Osteoblast (primary cell): ENCODE results near the gene SPAG16. TPM values are rescaled to one million over a fixed set of nuclear protein-coding genes. Genes with fewer than 3 reads are reported as not detected.

Experiments used
- DNase-seq: peaks from one replicate; pipeline ENCODE4 v3.0.0; 2011; ENCODE audit warnings: low spot score, mixed read lengths; ENCODE audit not compliant: insufficient read length; ENCODE audit errors: missing footprints
- H2AFZ ChIP-seq: 2 replicates; pipeline ENCODE4 v1.6.0; 2011; ENCODE audit warnings: mild to moderate bottlenecking, low read length
- H3K27ac ChIP-seq: 2 replicates; pipeline ENCODE4 v1.5.1; 2011; ENCODE audit warnings: mild to moderate bottlenecking, low read depth, low read length, moderate library complexity
- H3K27me3 ChIP-seq: 2 replicates; pipeline ENCODE4 v1.6.0; 2012; ENCODE audit warnings: mild to moderate bottlenecking, control low read depth, inconsistent platforms, low read length, moderate library complexity; ENCODE audit not compliant: insufficient read depth
- H3K36me3 ChIP-seq: 2 replicates; pipeline ENCODE4 v1.5.1; 2011; ENCODE audit warnings: mild to moderate bottlenecking, low read length, control low read depth, moderate library complexity; ENCODE audit not compliant: insufficient read depth
- H3K4me1 ChIP-seq: 2 replicates; pipeline ENCODE4 v1.5.1; 2011; ENCODE audit warnings: mild to moderate bottlenecking, low read length, control low read depth, moderate library complexity; ENCODE audit not compliant: insufficient read depth
- H3K4me2 ChIP-seq: 2 replicates; pipeline ENCODE4 v1.6.0; 2011; ENCODE audit warnings: mild to moderate bottlenecking, low read length; ENCODE audit not compliant: insufficient read depth
- H3K4me3 ChIP-seq: fragments of 200-600 bp; sonication (generic); 3 replicates; pipeline ENCODE4 v1.5.1; 2012; ENCODE audit warnings: mild to moderate bottlenecking, low read length, inconsistent platforms; ENCODE audit not compliant: insufficient read depth
- H3K79me2 ChIP-seq: 2 replicates; pipeline ENCODE4 v1.6.0; 2012; ENCODE audit warnings: mild to moderate bottlenecking, low read length, control low read depth, inconsistent platforms; ENCODE audit not compliant: insufficient read depth
- H3K9me3 ChIP-seq: 2 replicates; pipeline ENCODE4 v1.5.1; 2011; ENCODE audit warnings: low read depth, low read length, control low read depth
- H4K20me1 ChIP-seq: 2 replicates; pipeline ENCODE4 v1.6.0; 2012; ENCODE audit warnings: mild to moderate bottlenecking, low read length, control low read depth; ENCODE audit not compliant: insufficient read depth
- CTCF ChIP-seq: IDR thresholded peaks from 2 replicates; pipeline ENCODE4 v1.5.1; 2011; ENCODE audit warnings: mild to moderate bottlenecking, low read depth, low read length, moderate library complexity; ENCODE audit errors: extremely low read depth
- total RNA-seq: library from RNA; depleted of rRNA; stranded (reverse); fragments of >200 nt; gene quantifications from 2 replicates; pipeline ENCODE4 v1.2.3, GENCODE V29; 2012

Gene SPAG16
- total RNA-seq, 1 donor = 47.8 TPM

DNA sequence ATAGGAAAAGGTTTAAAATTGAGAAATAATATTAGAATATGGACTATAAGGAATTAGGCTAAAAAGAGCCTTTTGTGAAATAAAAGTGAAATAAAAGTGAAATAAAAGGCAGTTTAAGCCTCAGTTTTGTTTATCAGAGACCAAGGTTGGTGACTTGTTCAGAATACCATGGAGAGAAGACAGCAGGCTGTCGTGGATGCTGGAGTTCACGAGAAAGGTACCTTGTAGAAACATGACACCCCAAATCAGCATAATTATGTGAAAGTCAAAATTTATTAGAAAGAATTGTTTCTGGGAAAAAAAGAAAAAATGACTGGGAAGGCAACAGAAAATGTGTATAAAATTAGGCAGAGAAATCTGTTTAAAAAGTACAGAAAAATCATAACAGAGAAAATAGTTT is 46.5 kb upstream of the SPAG16 start:
- no peak for DNase-seq
- Histone ChIP-seq H3K4me3 (no peak overlapping the region), H3K79me2 (no peaks in the 10 kb centered on the region), H3K36me3 (no peaks in the 10 kb centered on the region), H3K27me3 (no peaks in the 10 kb centered on the region), H3K27ac (peak overlapping the region; percentile 75), H3K9me3 (no peaks in the 10 kb centered on the region), H4K20me1 (no peaks in the 10 kb centered on the region), H3K4me1 (peaks cover 39% of the 10 kb centered on the region), H3K4me2 (peak overlapping the region; percentile 76), H2AFZ (peak overlapping the region; percentile 9)
- TF ChIP-seq CTCF = no peak

DNA sequence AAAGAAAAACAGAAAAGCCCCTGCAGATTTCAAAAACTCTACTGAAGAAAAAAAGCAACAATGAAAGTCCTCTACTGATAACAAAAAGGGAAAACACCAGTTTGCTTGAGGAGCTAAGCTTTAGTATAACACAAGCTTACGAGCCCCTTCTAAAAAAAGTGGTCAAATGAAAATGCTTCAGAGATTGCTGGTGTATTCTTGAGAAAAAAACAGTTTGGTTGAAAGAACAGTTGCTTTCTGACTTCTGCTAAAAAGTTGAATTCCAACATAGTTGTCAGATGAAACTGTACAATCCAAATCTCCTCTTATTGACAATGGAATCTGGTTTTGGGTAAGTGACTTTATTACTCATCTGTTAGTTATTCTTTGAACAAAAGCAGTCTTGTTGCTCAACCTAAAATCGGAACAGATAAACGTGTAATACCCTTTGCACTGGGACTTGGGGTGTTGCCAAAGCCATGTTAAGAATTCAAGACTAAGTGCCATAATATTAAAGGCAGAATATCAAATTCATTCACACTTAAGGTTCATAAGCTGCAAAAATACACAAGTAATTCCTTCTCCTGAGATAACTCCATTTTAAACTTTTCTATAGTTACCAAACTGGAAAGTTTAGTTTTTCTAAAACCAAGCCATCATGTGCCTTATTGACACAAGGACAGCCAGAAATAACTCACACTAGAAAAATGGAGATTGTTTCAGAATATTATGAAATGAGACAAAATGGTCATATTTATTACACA is 45.3 kb upstream of the SPAG16 start:
- Histone ChIP-seq H2AFZ (peak overlapping the region; percentile 44), H3K4me3 (peak overlapping the region; percentile 47), H3K27me3 (no peaks in the 10 kb centered on the region), H3K79me2 (no peaks in the 10 kb centered on the region), H3K4me1 (peaks cover 33% of the 10 kb centered on the region), H3K27ac (peak overlapping the region; percentile 75), H3K9me3 (no peaks in the 10 kb centered on the region), H3K36me3 (no peaks in the 10 kb centered on the region), H3K4me2 (peak overlapping the region; percentile 76), H4K20me1 (no peaks in the 10 kb centered on the region)
- peak; percentile 38 for DNase-seq
- TF ChIP-seq CTCF = no peak

- peak overlapping the region; percentile 1 for H2AFZ ChIP-seq
- no peak for TF ChIP-seq CTCF
Measured at GRCh38 chr2:213241817-213242216, 42.4 kb upstream of the SPAG16 start.

DNA sequence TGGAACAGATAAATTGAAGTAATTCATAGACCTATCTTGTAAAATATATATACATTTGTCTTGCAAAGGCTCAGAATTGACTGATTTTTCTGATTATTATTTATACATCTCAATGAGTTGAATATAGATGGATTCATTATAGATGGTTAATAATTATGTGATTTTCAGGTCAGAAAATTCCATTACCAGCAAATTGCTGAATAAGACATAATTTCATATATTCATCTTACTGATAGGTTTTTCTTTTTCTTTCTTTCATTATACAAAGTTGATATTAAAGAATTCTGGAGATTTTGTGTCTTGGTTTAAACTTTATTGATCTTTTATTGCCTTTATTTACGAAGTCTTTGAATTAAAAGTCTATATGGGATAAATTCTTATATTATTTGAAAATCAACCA is 41.6 kb upstream of the SPAG16 start:
- no peak for DNase-seq
- no peak for TF ChIP-seq CTCF
- Histone ChIP-seq H3K4me3 (no peak overlapping the region), H3K9me3 (no peaks in the 10 kb centered on the region), H3K36me3 (no peaks in the 10 kb centered on the region), H2AFZ (no peak overlapping the region), H3K27ac (no peak overlapping the region), H3K4me1 (peaks cover 21% of the 10 kb centered on the region), H3K4me2 (no peak overlapping the region), H4K20me1 (no peaks in the 10 kb centered on the region), H3K27me3 (no peaks in the 10 kb centered on the region), H3K79me2 (no peaks in the 10 kb centered on the region)

More at GRCh38 chr2:213241817-213242216, 42.4 kb upstream of the SPAG16 start:
- H3K4me1 ChIP-seq = peaks cover 29% of the 10 kb centered on the region
- no peaks in the 10 kb centered on the region for H3K27me3 ChIP-seq
- no peak overlapping the region for H3K4me3 ChIP-seq
- no peaks in the 10 kb centered on the region for H3K9me3 ChIP-seq
- no peaks in the 10 kb centered on the region for H3K36me3 ChIP-seq
- H3K27ac ChIP-seq = no peak overlapping the region
- no peaks in the 10 kb centered on the region for H4K20me1 ChIP-seq
- H3K4me2 ChIP-seq = no peak overlapping the region
- no peaks in the 10 kb centered on the region for H3K79me2 ChIP-seq
- DNase-seq = no peak
